GM19023 (cell line): ENCODE data around the gene GCNT1.
"Not testable (repeated sequence)": the region's sequence is repeated elsewhere in the genome, so short reads cannot be mapped to it uniquely, and the experiment has no call there.

ENCODE experiments used
- ATAC-seq: cut with Tn5 transposase; IDR thresholded peaks from one replicate; pipeline ENCODE4 v1.9.1; 2021; ENCODE audit warnings: mild to moderate bottlenecking, moderate library complexity; ENCODE audit not compliant: unreplicated experiment

GCNT1 gene

DNA sequence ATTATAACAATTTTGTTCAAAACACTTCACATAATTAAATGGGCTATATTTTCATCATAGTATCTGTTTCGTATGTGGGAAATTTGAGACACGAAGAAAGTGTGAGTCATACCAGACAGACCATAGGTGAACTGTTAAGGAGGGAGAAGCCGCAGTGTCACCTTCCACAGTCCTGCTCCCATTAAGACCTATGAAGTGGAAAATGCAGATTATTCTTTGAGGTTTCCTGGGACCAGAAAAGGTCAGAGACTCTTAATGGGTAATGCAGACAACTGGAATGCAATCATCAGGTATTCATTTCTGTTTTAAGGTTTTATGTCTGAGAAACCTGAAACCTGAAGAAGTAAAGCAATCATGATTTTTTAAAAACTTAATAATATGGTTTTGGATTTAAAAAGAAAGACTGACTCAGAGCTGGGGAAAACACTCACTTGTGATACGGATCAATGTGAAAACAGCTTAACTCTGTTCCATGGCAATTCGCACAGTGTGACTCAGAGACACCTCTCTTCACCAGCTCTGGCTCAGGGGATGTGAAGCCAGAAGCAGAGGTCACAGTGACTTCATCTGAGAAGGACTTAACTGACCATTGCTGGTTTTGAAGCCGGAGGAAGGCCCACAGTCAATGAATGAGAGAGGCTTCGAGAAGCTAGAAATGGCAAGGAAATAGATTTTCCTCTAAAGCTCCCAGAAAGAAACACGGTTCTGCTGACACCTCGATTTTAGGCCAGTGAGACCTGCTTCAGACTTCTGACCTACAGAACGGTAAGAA, 17.2 kb upstream of the GCNT1 start:
- ATAC-seq = peak; percentile 54

DNA sequence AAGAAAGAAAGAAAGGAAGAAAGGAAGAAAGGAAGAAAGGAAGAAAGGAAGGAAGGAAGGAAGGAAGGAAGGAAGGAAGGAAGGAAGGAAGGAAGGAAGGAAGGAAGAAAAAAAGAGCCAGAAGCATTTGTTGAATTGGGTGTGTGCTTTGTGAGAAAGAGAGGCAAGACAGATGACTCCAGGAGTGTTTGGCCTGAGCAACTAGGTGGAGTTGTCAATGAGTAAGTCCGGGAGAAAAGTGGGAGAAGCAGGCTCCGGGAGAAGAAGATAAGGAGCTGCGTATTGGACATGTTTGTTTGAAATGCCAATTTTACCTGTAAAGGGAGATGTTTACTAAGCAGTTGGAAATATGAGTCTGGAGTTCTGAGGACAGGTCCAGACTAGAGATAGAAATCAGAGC, 15.1 kb upstream of the GCNT1 start:
- ATAC-seq = no peak

DNA sequence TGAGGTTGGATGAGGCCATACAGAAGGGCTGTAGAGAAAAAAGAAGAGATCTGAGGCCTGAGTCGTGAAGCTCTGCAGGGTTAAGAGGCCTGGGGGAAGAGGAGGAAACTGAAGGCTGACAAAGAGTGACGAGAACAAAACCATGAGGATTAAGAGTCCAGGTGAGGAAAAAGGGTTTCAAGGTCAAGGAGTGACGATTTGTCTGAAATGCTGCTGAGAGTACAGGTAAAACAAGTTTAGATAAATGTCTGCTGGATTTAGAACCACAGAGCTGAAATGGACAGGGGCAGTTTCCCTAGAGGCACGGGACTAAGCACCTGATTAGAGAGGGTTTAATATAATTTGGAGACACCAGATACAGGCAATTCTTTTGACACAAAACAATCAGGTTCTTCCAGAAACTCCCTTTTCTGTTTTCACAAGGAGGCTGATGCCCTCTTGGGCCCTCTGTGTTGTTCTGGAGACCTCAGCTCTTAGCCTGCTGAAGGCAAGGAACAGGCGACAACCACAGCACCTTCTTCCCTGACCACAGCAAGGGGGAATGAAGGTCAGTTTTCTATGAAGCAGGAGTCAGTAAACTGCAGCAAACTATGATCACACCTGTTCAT, 14.6 kb upstream of the GCNT1 start:
- ATAC-seq = no peak

DNA sequence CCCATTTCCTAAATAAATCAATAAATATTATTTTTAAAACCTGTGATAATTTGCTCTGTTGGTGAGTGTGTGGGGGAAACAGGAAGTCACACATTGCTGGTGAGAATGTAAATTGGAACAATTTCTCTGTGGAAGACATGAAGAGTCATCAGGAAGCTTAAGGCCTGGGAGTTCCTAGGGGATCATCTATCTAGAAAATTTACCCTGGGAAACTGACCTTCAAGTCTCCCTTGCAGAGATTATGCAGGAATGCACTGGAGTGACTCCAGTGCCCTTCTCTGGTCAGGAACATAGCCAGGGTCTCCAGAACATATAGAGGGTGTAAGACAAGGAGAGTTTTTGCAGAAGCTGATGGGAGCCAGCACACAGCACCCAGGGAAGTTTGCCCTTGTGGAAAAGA, 13.0 kb upstream of the GCNT1 start:
- no peak for ATAC-seq

DNA sequence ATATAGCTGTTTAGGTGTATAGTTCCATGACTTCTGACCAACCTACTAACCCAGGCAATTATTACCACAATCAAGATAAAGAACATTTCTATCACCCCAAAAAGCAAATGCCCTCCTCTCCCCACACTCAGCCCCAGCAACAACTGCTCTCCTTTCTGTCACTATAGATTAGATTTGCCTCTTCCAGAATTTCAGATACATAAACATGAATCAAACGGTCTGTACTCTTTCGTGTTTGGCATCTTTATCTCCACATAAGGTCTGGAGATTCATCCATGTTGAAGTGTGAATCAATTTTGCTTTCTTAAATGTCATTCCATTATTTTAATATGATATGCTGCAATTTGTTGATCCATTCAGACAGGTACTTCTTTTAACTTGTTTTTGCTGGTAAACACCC, 10.5 kb upstream of the GCNT1 start:
- no peak for ATAC-seq

DNA sequence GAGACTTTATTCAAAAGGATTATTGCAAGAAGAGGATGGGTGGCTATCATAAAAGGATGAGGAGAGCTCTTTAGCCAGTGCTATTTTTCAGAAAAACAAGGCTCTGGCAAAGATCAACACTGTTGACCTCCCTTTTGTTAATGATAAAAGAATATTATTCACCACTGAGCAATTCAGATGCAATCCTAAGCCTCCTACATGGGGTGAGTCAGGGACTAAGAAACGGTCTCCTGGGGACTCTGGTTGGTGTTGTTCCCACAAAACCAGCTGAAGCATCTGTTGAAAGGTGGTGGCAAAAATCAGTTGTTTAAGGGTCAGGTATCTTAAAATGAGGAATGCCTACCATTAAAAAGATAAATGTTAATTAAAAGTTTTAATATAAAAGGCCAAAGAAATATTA, 7.7 kb upstream of the GCNT1 start:
- ATAC-seq = no peak

DNA sequence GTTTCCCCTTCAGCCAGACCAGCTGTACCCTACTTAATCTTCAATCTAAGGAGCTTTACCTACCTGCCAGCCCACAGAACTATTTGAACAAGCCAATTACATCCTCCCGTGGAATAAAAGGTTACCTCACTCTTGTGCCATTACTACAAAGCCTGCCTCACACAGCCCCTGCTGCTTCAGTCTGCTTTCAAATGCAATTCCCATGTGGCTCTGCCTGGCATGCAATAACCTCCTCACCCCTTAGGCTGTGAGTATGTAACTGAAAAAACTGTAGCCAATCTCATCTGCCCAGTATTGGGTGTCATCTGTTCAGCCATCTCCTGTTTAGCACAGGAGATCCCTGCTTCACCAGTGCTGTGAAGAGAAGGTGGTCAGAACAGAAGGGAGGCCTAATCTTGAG, 6.1 kb upstream of the GCNT1 start:
- no peak for ATAC-seq

DNA sequence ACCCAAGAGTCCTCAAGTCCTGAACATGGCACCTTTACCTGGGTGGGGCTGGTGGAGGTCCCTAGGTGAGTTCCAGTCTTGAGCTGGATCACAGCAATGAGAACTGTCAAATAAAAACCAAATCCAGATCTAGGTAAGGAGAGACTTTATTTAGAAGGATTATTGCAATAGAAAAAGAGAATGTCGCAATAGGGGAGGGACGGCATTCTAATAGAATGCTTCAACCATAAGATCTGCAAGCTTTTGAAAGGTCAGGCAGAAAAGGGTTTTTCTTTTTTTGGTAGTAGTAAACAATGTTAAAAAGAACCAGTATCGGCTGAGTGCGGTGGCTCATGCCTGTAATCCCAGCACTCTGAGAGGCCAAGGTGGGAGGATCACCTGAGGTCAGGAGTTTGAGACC, 5.2 kb upstream of the GCNT1 start:
- no peak for ATAC-seq

DNA sequence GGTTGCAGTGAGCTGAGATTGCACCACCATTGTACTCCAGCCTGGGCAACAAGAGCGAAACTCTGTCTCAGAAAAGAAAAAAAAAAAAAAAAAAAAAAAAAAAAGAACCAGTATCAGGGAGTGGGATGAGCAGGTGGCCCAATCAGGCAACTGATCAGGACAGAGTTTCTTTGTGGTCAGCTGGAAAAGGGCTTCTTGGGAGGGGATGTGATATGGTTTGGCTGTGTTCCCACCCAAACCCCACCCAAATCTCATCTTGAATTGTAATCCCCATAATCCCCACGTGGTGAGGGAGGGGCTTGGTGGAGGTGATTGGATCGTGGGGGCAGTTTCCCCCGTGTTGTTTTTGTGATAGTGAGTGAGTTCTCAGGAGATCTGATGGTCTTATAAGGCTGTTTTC, 4.7 kb upstream of the GCNT1 start:
- no peak for ATAC-seq

DNA sequence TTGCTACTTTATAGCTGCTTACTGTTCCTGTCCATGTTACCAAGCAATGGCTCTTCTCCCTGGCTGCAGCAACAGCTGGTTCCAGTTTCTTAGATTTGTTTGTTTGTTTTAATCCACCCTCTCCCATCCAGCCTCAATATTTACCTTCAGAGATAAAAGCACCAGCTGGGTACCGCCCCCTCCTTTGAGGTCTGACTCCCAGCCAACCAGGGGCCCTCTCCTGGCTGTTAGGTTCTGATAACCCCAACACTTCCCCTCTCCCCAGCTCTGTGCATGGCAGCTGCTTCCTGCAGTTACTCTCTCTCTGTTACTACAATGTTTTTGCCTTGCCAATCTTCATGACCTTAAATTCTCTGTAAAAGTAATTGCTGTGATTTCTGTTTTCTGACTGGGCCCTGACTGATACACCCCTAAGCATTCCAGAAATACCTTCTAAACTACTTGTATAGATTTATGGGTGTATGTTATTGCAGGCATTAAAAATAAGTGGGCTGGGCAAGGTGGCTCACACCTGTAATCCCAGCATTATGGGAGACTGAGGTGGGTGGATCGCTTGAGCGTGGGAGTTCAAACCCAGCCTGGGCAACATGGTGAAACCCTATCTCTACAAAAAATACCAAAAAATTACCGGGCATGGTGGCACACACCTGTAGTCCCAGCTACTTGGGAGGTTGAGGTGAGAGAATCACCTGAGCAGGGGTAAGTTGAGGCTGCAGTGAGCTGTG, 2.6 kb upstream of the GCNT1 start:
- ATAC-seq = no peak

DNA sequence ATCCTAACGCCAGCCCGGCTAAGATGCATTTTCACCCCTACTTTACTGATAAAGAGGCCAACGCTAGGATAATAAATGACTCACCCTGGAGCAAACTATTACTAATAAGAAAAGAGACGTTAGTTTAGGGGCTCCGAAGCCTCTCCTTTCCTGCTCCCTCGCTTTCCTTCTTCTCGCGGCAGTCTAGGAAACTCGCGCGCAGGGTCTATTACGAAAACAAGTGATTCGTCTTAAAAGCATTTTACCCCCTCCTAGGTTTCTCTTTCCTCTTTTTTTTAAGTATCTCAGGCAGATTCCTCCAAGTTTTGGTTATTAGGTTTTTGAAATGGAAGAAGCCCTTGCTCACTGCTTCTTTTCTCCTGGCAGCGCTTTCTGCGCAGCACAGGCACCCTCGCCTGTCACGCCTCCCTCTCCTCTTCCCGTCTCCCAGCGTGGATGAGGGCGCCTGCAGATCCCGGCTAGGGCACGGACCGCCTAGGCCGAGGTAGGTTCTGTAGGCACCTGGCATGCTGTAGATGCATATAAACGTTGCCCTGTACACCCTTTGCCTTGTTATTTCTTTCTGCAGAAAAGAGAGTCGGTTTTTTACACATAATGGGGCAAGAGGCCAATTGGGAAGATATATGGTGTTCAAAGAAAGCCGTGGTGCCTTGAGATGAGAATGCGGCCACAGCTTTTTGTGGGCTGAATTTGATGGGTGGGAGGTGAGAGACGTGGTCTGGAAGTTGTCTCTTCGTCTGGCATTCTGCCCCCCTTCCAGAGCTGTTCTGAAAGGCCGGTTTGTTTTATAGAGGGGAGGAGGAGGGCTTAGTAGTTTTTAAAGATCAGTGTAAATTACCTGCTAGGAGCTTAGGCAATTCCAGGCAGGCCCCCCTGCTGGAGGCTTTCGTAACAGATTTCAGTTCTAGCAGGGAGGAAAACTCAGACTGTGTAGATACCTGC, 983 bp downstream of the GCNT1 start:
- peak; percentile 1 for ATAC-seq

DNA sequence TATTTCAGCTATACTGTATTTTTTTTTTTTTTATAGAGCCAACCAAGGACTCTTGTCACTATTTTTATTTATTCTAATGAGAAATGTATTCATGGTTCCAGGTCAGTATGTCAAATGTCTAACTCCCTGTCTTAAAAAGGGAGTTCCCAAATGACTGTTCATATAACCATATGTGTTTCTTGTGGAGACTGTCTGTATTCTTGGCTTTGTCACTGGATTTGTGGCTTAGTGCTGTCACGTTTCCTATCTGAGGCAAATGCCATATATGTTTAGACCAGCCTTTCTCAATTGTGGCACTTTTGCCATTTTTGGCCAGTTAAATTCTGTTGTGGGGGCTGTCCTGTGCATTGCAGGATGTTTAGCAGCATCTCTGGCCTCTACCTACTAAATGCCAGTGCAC, 3.1 kb downstream of the GCNT1 start:
- no peak for ATAC-seq

DNA sequence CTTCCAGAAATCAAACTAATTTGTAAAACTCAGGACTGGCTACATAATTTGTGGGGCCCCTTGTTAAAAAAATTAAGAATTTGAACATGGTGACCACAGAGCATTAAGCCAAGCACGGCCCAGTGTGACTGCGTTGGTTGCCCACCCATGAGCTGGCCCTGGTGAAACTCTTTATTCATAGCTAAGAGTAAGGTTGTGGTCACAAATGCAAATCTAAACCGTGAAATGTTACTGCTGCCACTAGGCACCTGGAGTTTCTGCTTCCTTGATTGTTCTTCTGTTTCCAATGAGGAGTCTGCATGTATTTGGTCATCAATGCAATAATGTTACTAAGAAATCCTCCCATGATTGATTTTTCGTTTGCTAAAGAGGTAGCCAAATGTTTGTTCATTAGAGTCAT, 4.2 kb downstream of the GCNT1 start:
- ATAC-seq = peak; percentile 30

DNA sequence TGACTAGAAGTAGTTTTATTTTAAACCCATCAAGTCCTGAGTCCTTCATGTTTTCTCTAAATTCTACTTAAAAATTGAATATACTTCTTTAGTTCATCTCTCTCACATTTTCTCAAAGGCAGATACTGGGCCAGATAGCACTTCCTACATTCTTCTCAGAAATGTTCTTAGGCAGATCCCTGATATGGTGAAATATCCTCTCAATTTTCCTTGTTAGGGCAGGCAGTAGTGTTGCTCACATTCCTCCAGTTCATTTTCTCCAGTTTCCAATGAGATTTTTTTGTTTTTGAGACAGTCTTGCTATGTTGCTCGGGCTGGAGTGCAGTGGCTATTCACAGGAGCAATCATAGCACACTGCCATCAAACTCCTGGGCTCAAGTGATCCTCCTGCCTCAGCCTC, 5.7 kb downstream of the GCNT1 start:
- ATAC-seq = no peak

DNA sequence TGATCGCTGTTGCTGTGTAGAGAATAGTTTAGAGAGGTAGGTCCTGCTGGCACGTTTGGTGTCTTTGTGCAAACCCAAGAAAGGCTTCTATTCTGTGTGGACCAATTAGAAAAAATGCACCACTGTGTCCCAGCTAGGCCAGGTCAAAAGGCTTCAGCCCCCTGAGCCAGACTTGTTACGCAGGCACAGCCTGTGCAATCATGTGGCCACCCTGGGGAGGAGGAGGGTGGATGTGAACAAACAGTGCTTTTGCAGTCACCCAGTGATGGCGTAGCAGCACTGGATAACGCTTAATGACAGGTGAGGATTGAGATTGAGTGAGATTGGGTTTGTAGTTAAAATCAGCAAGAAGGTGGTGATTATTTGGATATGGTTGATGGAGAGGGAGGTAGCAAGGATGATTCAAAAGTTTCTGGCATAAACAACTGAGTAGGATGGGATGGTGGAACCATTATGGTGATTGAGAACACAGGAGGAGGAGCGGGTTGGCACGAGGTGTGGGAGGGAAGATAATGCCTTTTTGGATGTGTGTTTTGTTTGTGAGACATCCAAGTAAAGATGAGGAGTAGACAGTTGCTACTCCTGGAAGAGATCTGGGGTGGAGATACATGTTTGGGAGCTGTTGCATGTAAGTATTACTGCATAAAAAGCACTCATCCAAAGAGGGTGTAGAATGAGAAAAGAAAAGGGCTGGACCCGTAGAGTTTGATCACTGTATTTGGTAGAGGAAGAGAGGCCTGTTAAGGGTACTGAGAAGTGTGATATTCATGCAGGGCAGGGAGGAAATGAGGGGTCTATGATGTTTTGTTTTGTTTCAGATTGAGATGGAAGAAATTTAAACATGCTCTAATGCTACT, 6.7 kb downstream of the GCNT1 start:
- no peak for ATAC-seq

DNA sequence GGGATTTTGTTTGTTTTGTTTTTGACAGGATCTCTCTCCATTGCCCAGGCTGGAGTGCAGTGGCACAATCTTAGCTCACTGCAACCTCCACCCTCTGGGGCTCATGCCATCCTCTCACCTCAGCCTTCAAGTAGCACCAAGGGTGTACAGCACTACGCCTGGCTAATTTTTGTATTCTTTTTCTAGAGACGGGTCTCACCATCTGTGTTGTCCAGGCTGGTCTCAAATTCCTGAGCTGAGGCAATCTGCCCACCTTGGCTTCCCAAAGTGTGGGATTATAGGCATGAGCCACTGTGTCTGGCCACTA, 7.3 kb downstream of the GCNT1 start:
- ATAC-seq = no peak

DNA sequence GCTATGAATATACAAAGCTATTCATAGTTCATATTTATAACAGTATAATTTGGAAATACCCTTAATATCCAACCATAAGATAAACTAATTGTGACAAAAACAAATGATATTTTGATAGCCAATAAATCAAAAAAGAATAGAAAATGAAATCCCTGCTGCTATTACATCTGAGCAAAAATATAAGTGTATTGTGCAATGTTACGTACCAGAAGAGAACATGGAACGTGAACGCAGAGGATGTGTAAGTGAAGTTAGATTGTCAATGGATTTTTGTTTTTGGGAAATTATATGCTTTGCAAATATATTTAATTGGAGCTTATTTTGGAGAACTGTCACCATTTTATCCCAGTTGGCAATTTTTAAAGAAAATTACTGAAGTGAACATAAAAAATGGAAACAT, 15.4 kb downstream of the GCNT1 start:
- no peak for ATAC-seq

DNA sequence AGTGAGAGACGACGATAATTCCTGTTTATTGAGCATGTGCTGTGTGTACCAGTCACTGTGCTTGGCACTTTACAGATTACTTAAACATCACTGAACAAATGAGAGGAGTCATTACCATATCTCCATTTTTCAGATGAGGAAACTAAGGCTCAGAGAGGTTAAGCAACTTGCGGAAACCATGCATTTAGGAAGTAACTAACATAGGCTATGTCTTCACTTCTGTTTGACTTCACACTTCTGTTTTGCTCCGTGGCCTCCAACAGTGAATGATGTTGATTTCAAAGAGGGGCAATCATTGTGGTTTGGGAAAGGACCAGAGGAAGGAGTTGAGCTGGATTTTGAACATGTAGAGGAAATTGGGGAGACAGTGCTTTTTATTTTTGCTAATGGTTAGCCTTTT, 16.7 kb downstream of the GCNT1 start:
- ATAC-seq = no peak

DNA sequence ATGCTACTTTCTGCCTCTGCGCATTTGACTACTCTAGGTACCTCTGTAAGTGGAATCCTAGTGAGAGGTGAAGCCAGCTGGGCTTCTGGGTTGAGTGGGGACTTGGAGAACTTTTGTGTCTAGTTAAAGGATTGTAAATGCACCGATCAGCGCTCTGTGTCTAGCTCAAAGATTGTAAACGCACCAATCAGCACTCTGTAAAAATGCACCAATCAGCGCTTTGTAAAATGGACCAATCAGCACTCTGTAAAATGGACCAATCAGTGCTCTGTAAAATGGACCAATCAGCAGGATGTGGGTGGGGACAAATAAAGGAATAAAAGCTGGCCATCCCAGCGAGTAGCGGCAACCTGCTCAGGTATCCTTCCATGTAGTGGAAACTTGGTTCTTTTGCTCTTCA, 18.8 kb downstream of the GCNT1 start:
- not testable (repeated sequence) for ATAC-seq

DNA sequence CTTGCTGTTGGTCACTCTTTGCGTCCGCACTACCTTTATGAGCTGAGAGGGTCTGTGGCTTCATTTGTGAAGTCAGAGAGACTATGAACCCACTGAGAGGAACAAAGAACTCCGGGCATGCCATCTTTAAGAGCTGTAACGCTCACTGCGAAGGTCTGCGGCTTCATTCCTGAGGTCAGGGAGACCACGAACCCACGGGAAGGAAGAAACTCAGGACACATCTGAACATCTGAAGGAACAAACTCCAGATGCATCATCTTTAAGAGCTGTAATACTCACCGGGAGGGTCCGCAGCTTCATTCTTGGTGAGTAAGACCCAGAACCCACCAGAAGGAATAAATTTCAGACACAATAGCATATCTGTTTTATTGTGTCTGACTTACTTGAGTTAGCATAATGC, 19.2 kb downstream of the GCNT1 start:
- no peak for ATAC-seq
